ENCODE data around the gene ZNF622. TPM values are rescaled to one million over a fixed set of nuclear protein-coding genes. Genes with fewer than 3 reads are reported as not detected.
"Not testable (repeated sequence)": the region's sequence is repeated elsewhere in the genome, so short reads cannot be mapped to it uniquely, and the experiment has no call there.

The ZNF622 gene
- total and polyA plus RNA-seq, 2 of the 13 experiments (the other 11 are each of a cell fraction or from before 2014, with no cell fraction given) = 12.1 to 44.7 TPM

GRCh38 chr5:16477541-16477940 lies 11.9 kb upstream of the ZNF622 start:
- DNase-seq (ENCODE audit: low spot score) (no peak), ATAC-seq (no peak), FAIRE-seq (no peak)
- ChIA-PET POLR2A (no interaction called here), CTCF (ENCODE audit: low intra/inter-chr PET ratio, low total read pairs) (no interaction called here)
- Histone ChIP-seq H3K27me3 (ENCODE audit: control insufficient read depth in 1 of 2, insufficient read depth in 2 of 2, low read length in 2 of 2) (no peaks in the 10 kb centered on the region; a peak in 1 of 5 replicates), H3K4me3 (replicated peaks in 1 of 3; ENCODE audit: insufficient read depth in 1 of 3, low read depth in 2 of 3, low read length in 3 of 3) (no peak overlapping the region), H3K9ac (ENCODE audit: insufficient read depth, low read depth, low read length) (no peak overlapping the region), H3K4me1 (ENCODE audit: insufficient read depth, low read length) (no peaks in the 10 kb centered on the region), H3K9me3 (ENCODE audit: low read length) (no peaks in the 10 kb centered on the region), H2AFZ (ENCODE audit: low read length) (no peak overlapping the region), H4K20me1 (ENCODE audit: insufficient read depth, low read length) (no peaks in the 10 kb centered on the region), H3K4me2 (ENCODE audit: low read depth, low read length) (no peak overlapping the region), H3K79me2 (ENCODE audit: insufficient read depth, low read length) (no peaks in the 10 kb centered on the region), H3K27ac (ENCODE audit: extremely low read length, insufficient read depth, low read length) (no peak overlapping the region), H3K36me3 (replicated peaks in 1 of 2; ENCODE audit: control insufficient read depth in 1 of 2, insufficient read depth in 2 of 2, low read length in 2 of 2) (no peaks in the 10 kb centered on the region)
- no TSS peak for BruUV-seq (replicated peaks)
- intact Hi-C loops (cut with micrococcal nuclease; ENCODE audit: unreplicated experiment) (no loop called here), in situ Hi-C loops (cut with HindIII; ENCODE audit: extremely low pct_ligation_motif_present, low pct_unique_long_range_greater_than_20kb) (no loop called here)
- TF ChIP-seq HOMEZ (CRISPR knock-in tag; IDR thresholded peaks at IDR 0.05; ENCODE audit: low read depth) = no peak
- TF ChIP-seq ZNF432 (CRISPR knock-in tag; IDR thresholded peaks at IDR 0.05; ENCODE audit: borderline replicate concordance) = no peak
- TF ChIP-seq PHB2 (IDR thresholded peaks at IDR 0.05; ENCODE audit: partially characterized antibody) = no peak
- TF ChIP-seq RFX5 (IDR thresholded peaks at IDR 0.05; ENCODE audit: low read depth, low read length) = no peak
- TF ChIP-seq IRF9 (CRISPR knock-in tag; IDR thresholded peaks at IDR 0.05; ENCODE audit: borderline replicate concordance) = no peak
- no peak for TF ChIP-seq ZNF180 (CRISPR knock-in tag; IDR thresholded peaks at IDR 0.05; ENCODE audit: borderline replicate concordance, low read depth)
- no peak for TF ChIP-seq KLF16 (CRISPR knock-in tag; IDR thresholded peaks at IDR 0.05)
- TF ChIP-seq ZBTB14 (CRISPR knock-in tag; IDR thresholded peaks at IDR 0.05) = no peak
- WGBS (ENCODE audit: low lambda C conversion rate) = 22% methylated on average over 3 of the region's 3 CpGs

GRCh38 chr5:16476417-16476816 lies 10.8 kb upstream of the ZNF622 start:
- FAIRE-seq; H3K79me2 ChIP-seq (ENCODE audit: insufficient read depth, low read length); BruUV-seq (replicated peaks); H3K4me3 ChIP-seq (replicated peaks in 1 of 3; ENCODE audit: insufficient read depth in 1 of 3, low read depth in 2 of 3, low read length in 3 of 3); H3K9ac ChIP-seq (ENCODE audit: insufficient read depth, low read depth, low read length); ATAC-seq; H3K4me2 ChIP-seq (ENCODE audit: low read depth, low read length); H3K36me3 ChIP-seq (replicated peaks in 1 of 2; ENCODE audit: control insufficient read depth in 1 of 2, insufficient read depth in 2 of 2, low read length in 2 of 2); H3K4me1 ChIP-seq (ENCODE audit: insufficient read depth, low read length); H3K27ac ChIP-seq (ENCODE audit: extremely low read length, insufficient read depth, low read length); CTCF ChIA-PET (ENCODE audit: low intra/inter-chr PET ratio, low total read pairs); H2AFZ ChIP-seq (ENCODE audit: low read length); in situ Hi-C loops (cut with HindIII; ENCODE audit: extremely low pct_ligation_motif_present, low pct_unique_long_range_greater_than_20kb); H4K20me1 ChIP-seq (ENCODE audit: insufficient read depth, low read length); intact Hi-C loops (cut with micrococcal nuclease; ENCODE audit: unreplicated experiment); H3K27me3 ChIP-seq (ENCODE audit: control insufficient read depth in 1 of 2, insufficient read depth in 2 of 2, low read length in 2 of 2); POLR2A ChIA-PET; H3K9me3 ChIP-seq (ENCODE audit: low read length); DNase-seq (ENCODE audit: low spot score): not testable (repeated sequence)
- WGBS (ENCODE audit: low lambda C conversion rate) = 67% methylated on average over 3 of the region's 3 CpGs

Data from HepG2 (cell line).